ENCODE measurements around the gene SETX.

SETX gene

DNA sequence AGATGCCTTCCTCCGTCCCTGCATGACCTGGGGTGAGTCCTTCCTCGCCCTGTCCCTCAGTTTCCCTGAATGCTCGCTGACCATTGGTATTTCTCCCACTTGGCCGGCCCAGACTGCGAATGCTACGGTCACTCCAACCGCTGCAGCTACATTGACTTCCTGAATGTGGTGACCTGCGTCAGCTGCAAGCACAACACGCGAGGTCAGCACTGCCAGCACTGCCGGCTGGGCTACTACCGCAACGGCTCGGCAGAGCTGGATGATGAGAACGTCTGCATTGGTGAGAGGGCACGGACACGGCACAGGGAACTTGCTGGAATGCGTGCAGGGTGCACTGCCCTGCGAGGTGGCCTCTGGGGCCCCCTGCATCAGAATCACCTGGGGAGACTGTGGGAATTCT is 115.8 kb downstream of the SETX start:
- no peak for DNase-seq

DNA sequence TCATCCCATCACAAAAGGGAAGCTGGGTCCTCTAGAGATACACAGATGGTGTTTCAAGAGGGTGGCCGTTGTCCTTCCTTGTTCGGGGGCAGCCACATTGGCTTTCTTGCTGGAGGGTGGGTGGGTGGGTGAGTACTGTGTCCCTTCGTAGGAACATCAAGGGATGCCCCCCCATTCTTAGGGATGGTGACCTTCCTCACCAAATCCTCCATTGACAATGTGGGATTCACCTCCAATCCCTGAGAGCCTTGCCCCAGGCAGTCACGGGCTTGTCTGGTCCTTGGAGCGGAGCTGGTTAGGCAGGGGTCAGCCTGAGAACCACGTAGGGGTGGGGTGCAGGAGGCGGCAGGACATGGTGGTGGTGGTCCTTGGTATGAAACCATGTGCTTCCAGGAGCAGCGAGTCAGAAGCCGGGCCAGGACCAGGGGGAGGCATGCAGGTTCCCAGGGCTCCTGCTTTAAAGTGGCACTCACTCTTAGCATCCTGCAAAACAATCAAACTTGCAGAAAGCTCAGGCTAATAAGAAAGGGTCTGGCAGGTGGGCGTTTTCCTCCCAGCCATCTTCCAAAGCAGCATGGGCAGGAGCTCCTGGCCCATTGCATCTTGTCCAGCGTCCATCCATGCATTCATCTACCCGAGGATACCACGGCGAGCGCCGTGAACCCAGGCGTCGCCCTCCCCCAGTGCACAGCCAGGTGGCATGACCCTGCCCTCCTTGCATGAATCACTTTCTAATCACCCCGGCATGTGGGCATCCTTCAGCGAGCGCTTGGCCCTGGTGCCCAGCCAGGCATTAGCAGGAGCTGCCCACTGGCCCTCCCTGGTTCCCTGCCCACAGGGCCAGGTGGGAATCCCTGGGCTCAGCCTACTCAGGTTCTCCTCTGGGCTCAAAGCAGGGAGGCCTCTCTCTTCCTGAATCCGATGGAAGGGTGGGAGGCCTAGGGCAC is 116.5 kb downstream of the SETX start:
- DNase-seq, result no peak

GRCh38 chr9:132237481-132237880 is 117.3 kb downstream of the SETX start:
- DNase-seq, result no peak

DNA sequence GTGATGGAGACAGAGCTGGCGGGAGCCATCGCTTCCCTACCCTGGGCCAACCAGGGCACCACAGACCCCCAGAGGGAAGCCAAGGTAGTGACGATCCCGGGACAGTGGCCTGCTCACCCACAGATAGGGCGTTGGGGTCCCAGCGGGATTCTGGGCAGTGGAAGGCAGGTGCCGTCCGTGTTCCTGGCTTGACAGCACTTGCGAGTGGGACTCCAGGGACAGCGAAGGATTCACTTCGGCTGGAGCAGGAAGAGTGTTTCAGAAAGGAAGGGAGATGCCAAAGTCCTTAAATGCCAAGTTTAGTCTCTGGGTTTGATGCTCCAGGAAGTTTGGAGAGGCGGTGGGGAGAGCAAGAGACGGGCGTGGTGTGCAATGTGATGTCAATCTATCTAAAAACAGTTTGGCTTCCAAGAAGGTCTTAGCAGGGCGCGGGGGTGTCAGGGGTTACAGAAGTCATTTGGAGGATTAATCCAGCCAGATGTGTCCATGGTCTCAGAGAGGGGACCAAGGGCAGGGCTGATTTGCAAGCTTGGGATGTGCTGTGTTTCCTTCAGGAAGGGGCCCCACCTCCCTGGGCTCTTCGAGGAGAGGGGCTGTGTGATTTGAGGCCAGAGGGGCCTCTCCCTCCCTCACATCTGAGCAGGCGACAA is 118.0 kb downstream of the SETX start:
- no peak for DNase-seq

DNA sequence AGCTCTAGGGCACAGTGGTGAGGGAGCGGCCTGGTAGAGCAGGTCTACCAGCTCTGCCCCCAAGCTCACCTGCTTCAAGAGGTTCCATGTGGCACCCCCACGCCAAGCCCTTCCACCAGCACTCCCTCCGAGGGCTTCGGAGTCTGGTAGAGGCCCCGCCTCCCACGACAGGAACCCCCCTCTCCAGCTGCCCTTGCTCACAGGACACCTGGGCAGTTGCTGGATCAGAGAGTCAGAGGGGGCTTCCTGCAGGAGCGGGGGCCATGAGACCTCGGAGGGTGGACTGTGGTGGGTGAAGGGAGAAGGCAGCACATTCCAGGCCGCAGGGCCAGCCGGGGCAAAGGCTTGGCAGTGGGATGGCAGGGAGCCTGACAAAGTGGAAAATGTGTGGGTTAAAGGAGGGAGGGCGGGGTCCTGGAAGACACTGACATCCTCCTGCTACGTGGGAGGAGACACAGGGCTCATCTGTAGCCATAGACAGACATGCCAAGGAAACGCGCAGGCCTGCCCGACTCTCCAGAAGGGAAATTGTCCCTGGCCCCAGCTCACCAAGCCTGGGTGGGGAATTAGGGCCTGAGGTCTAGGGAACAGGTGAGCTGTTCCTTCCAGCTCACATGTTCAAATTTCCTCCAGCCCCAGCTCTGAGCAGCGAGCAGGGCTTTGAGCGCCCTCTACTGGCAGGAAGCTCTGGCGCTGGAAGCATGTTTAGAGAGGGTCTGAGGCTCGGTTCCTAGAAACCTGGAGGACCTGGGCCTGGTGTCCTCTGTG is 118.7 kb downstream of the SETX start:
- peak; percentile 83 for DNase-seq

DNA sequence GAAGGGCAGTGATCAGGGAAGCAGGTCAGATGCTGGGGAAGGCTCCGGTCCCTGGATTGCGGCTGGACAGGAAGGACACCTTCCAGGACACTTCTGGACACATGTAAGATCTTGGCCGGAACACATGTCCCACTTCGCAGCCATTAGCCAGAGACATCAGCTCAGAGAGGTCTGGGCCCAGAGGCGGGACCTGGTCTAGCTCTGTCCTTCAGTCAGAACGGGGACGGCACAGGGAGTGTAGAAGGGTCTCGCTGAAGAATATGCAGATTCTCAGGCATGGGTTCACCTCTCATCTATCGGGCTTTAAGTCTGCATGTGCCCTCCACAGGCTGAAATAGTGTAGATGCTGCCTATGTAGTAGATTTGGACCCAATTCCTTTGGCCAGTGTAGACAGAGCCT is 119.7 kb downstream of the SETX start:
- DNase-seq, result no peak

GRCh38 chr9:132234535-132234934 is 120.3 kb downstream of the SETX start:
- DNase-seq, result no peak

GRCh38 chr9:132233138-132233537 is 121.6 kb downstream of the SETX start:
- no peak for DNase-seq

GRCh38 chr9:132232522-132232921 is 122.3 kb downstream of the SETX start:
- no peak for DNase-seq

DNA sequence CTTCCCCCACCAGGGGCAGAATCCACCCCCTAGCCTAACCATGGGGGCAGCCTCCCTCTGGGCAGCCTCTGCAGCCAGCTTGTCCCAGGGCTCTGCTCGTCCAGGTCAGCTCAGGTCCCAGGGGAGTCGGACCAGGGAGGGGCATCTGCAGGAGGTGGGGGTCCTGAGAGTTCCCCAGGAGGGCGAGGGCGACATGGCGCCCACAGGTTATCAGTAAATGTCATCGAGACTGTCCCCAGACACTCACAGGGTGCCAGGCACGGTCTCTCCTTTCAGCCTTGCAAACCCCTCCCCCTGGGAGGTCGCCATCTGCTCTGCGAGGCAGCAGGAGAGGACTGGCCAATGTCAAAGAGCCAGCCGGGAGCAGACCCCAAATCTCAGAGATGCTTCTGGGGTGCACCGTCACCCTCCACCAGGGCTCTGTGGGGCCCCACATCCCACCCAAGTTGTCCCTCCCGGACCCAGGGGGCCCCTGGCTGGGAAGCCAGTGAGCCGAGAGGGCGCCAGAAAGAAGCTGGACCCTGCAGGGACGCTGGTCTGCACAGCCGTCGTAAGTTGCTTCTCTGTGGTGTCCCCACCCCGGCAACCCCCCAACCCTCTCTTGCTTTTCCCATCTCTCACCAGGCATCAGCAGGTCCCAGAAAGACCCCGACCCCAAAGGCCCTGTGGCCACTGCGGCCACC is 123.6 kb downstream of the SETX start:
- DNase-seq, result no peak

DNA sequence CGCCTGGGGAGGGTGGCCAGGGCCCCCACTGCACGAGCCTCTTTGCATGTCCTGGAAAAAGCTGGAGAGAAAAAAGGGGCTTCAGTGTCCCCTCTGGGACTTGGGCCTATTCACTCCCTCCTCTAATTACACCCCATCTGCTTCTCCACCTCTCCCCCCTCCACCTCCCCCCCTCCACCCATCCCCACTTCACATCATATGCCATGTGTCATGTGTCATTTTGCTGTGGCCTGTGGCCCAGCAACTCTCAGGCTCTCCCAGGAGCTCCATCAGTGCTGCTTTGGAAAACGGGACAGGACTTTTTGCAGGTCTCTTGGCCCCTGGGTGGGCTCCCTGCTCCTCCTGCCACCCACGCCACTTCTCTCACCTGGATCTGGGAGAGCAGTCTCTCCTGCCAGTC is 124.2 kb downstream of the SETX start:
- DNase-seq, result no peak

GRCh38 chr9:132228062-132228461 is 126.7 kb downstream of the SETX start:
- no peak for DNase-seq

DNA sequence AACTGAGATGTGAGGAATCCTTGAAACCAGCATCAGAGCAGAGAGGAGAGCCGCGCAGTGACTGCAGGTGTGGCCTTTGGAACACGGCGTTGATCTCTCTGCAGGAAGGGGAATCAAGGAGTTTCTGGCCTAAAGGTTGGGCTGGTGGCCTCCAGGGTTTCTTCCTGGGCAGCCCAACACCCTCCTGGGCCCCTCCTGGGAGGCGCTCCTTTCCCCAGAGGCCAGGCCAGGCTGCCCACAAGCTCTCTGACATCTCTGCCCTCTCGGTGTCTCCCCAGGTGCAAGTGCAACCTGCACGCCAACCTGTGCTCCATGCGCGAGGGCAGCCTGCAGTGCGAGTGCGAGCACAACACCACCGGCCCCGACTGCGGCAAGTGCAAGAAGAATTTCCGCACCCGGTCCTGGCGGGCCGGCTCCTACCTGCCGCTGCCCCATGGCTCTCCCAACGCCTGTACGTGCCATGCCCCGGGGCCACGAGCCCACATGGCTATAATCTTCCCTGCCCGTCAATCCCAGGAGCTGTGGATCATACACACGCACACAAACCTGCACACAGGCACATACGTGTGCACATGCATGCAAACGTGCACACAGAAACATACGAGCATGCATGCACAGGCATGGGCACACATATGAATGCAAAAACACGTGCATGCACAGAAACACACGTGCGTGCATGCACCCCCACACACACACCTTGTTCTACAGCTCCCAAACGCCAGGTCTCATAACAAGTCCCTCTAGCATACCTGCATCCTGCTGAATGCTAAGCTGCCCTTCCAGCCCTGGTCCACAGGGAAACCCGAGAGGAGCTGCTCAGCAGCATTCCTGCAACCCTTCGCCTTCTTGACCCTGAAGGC is 128.0 kb downstream of the SETX start:
- no peak for DNase-seq

GRCh38 chr9:132224645-132225044 is 130.1 kb downstream of the SETX start:
- DNase-seq, result no peak

DNA sequence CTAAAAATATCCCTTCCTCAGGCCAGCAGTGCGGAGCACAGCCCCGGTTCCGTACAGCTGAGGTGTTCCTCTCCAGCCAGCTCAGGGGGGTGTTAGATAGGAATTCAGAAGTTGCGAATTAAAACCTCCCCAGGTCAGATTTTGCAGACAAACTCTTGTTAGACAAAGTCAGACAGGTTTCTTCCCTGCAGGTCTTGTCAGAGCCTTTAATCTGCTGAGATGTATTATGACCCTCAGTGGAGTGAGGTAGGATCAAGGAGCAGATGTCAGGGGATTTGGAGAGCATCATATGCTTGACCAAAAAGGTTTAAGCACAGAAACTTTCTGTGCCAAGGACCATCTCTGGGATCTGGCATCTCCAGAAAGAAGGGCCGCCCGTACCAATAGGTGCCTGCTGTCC is 132.8 kb downstream of the SETX start:
- no peak for DNase-seq

GRCh38 chr9:132218208-132218607 is 136.6 kb downstream of the SETX start:
- no peak for DNase-seq

DNA sequence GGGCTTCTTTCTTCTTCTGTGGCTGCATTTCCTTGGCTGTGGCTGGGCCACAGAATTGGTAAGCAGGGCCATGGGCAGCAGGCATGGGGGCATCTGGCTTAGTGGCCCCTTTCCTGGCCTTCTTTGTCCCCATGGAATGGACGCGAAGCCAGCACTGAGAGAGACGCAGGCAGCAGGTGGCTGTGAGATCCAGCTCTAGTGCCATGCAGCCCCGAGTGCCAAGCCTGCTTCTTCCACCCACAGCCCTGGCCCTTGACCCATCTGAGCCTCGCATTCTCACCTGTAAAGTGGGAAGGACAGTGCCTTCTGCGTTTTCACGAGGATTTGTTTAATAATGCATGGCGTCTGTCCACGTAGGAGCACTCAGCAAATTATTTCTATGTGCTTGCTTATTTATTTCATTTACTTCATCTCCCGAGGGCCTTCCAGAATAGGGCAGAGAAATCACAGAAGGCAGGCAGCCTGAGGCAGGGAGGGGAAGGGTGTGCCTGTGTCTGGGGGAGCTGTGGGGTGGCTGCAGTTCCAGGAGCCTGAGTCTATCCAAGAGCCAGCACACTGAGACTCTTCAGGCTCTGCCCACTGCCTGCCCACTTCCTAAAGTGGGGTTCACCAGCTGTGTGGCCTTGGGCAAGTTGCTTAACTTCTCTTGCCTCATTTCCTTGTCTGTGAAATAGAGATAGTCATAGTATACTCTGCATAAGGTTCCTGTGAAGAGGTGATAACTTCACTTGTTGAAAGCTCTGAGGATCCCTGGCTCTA is 137.7 kb downstream of the SETX start:
- DNase-seq, result no peak

DNA sequence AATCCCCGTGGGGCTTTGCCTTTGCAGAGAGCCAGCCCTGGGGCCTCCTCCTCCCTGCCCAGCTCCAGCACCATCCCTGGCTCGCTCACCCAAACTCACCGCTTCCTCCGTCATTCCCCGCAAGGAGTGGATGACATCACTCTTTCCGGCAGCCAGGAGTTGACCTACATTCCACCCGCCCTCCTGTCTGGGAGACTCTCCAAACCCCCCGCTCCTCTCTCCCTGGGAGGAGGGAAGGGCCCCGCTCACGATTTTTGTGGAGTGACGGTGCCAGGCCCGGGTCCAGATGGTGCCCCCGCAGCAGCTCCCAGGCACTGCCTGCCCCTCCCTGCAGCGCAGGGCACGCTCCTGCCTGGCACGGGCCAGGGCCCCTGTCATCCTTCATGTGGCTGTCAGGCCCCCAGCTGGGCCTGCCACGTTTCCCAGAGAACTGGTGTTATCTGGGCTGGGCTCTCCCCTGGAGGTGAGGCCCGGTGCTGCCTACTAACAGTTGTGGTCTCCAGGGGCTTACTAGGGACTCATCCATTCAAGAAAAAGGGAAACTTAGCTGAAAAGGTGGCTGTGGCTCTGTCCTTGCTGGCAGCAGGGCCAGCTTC is 140.7 kb downstream of the SETX start:
- no peak for DNase-seq

- DNase-seq, result no peak
Observed at GRCh38 chr9:132211570-132211969, 143.2 kb downstream of the SETX start.

Measured in activated CD4-positive, CD25-positive, alpha-beta regulatory T cell treated with anti-CD3 and anti-CD28 coated beads, Interleukin-2, amount 50 U/mL, for 72 hours (primary cell).